OCI-LY1 (cell line): ENCODE results near the gene SCGB3A1.

Experiments used
- H2AFZ ChIP-seq: fragments of 200-600 bp; sonication (generic), shearing (Covaris generic); 2 replicates; pipeline ENCODE4 v1.6.0; 2014; ENCODE audit warnings: antibody characterized with exemption, mild to moderate bottlenecking, low read length
- H3F3A ChIP-seq: fragments of 200-600 bp; sonication (generic), shearing (Covaris generic); 2 replicates; pipeline ENCODE4 v1.6.0; 2014; ENCODE audit warnings: mild to moderate bottlenecking, antibody characterized with exemption, low read length, moderate library complexity; ENCODE audit not compliant: insufficient read depth
- H3K27ac ChIP-seq: fragments of 200-600 bp; sonication (generic); 2 replicates; pipeline ENCODE4 v1.5.1; 2014; ENCODE audit warnings: low read length, mixed run types, mild to moderate bottlenecking, low read depth; ENCODE audit not compliant: poor library complexity, severe bottlenecking
- H3K27me3 ChIP-seq: fragments of 200-600 bp; sonication (generic); 2 replicates; pipeline ENCODE4 v1.6.0; 2014; ENCODE audit warnings: antibody characterized with exemption, mild to moderate bottlenecking, low read length, moderate library complexity; ENCODE audit not compliant: insufficient read depth
- H3K36me3 ChIP-seq: fragments of 200-600 bp; sonication (generic); 2 replicates; pipeline ENCODE4 v1.6.1; 2014; ENCODE audit warnings: mild to moderate bottlenecking, antibody characterized with exemption, low read length, moderate library complexity, mixed read lengths; ENCODE audit not compliant: insufficient read depth
- H3K4me1 ChIP-seq: fragments of 200-600 bp; sonication (generic); 2 replicates; pipeline ENCODE4 v1.5.1; 2014; ENCODE audit warnings: mild to moderate bottlenecking, low read length, moderate library complexity; ENCODE audit not compliant: insufficient read depth, severe bottlenecking
- H3K4me2 ChIP-seq: fragments of 200-600 bp; sonication (generic), shearing (Covaris generic); 2 replicates; pipeline ENCODE4 v1.6.1; 2014; ENCODE audit warnings: low read length
- H3K4me3 ChIP-seq: fragments of 200-600 bp; sonication (generic); 2 replicates; pipeline ENCODE4 v1.5.1; 2014; ENCODE audit warnings: low read length, low read depth, mild to moderate bottlenecking, mixed read lengths; ENCODE audit not compliant: poor library complexity, severe bottlenecking
- H3K79me2 ChIP-seq: fragments of 200-600 bp; shearing (Covaris generic); 2 replicates; pipeline ENCODE4 v1.6.1; 2016; ENCODE audit warnings: mixed run types, low read length, mixed read lengths; ENCODE audit not compliant: insufficient read depth
- H3K9ac ChIP-seq: fragments of 200-600 bp; sonication (generic), shearing (Covaris generic); 2 replicates; pipeline ENCODE4 v1.6.1; 2014; ENCODE audit warnings: mild to moderate bottlenecking, low read length, mixed read lengths
- H3K9me2 ChIP-seq: fragments of 200-600 bp; sonication (generic), shearing (Covaris generic); 2 replicates; pipeline ENCODE4 v1.6.1; 2014; ENCODE audit warnings: low read depth, mild to moderate bottlenecking, low read length, mixed read lengths
- H3K9me3 ChIP-seq: fragments of 200-600 bp; shearing (Covaris generic); 2 replicates; pipeline ENCODE4 v1.6.1; 2014; ENCODE audit warnings: low read length, mixed read lengths
- H4K20me1 ChIP-seq: fragments of 200-600 bp; sonication (generic), shearing (Covaris generic); 2 replicates; pipeline ENCODE4 v1.6.0; 2016; ENCODE audit warnings: mild to moderate bottlenecking, low read length; ENCODE audit not compliant: insufficient read depth
- CTCF ChIP-seq: fragments of 200-600 bp; sonication (generic), shearing (Covaris generic); IDR thresholded peaks from 2 replicates; pipeline ENCODE4 v1.5.1; 2017; ENCODE audit warnings: mild to moderate bottlenecking, antibody characterized with exemption, low read length, moderate library complexity, mixed read lengths
- EZH2 ChIP-seq: fragments of 200-600 bp; sonication (generic), shearing (Covaris generic); IDR thresholded peaks from 2 replicates; pipeline ENCODE4 v1.8.0; 2017; ENCODE audit warnings: borderline replicate concordance, mixed run types, mild to moderate bottlenecking, antibody characterized with exemption, low read length, moderate library complexity, mixed read lengths

Gene SCGB3A1

DNA sequence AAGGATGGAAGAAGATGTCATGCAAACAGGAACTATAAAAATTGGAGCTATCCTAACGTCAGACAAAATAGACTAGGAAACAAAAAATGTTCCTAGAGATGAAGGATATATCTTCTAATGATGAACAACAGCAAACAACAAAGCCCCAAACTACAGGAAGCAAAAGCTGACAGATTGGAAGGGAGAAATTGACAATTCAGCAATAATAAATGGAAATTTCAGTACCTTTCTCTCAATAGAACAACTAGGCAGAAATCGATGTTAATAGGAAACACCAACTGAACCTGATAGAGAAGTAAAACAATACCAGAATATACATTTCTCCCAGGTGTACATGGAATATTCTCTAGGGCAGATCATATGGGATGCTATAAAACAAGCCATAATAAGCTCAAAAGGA lies 7.6 kb downstream of the SCGB3A1 start:
- no peak for TF ChIP-seq CTCF
- H3K79me2 ChIP-seq = no peaks in the 10 kb centered on the region
- no peaks in the 10 kb centered on the region for H4K20me1 ChIP-seq
- no peak overlapping the region for H3K4me2 ChIP-seq
- no peak overlapping the region for H3K4me3 ChIP-seq
- no peaks in the 10 kb centered on the region for H3K9me3 ChIP-seq
- no peaks in the 10 kb centered on the region; the same call in 1 of the 2 replicates for H3K27me3 ChIP-seq
- no peaks in the 10 kb centered on the region for H3F3A ChIP-seq
- no peak overlapping the region for H3K27ac ChIP-seq
- H3K9me2 ChIP-seq = no peaks in the 10 kb centered on the region
- no peak overlapping the region for H2AFZ ChIP-seq
- no peaks in the 10 kb centered on the region for H3K4me1 ChIP-seq
- H3K9ac ChIP-seq = no peak overlapping the region
- no peaks in the 10 kb centered on the region; the same call in 1 of the 2 replicates for H3K36me3 ChIP-seq

GRCh38 chr5:180580681-180581080 lies 10.6 kb downstream of the SCGB3A1 start:
- Histone ChIP-seq H3K36me3 (peaks cover 28% of the 10 kb centered on the region), H3K4me3 (no peak overlapping the region), H3K79me2 (no peaks in the 10 kb centered on the region), H3K9me2 (no peaks in the 10 kb centered on the region), H3F3A (no peaks in the 10 kb centered on the region), H3K4me2 (no peak overlapping the region), H4K20me1 (no peaks in the 10 kb centered on the region), H3K27me3 (no peaks in the 10 kb centered on the region), H3K9me3 (no peaks in the 10 kb centered on the region), H2AFZ (no peak overlapping the region), H3K9ac (no peak overlapping the region), H3K27ac (no peak overlapping the region), H3K4me1 (no peaks in the 10 kb centered on the region)
- TF ChIP-seq EZH2 (no peak), CTCF (no peak)

DNA sequence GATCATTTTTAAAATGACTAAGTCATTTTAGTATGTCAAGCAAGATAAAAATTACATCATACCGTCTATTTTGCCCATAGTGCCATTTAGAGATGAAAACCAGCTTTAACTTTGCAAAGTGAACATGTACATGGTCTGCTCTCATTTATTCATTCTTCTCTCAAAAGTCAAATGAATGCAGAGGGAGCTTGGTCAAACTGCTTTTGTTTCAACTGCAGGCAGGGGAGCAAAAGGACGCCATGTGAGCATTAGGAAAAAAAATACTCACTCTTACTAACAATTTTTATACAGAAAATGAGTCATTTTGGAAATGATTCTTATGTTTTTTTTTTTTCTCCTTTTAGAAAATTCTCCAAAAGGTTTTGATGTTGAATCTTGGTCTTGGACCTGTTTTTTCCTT lies 15.7 kb downstream of the SCGB3A1 start:
- Histone ChIP-seq H3K36me3 (peaks cover 76% of the 10 kb centered on the region), H3K27me3 (no peaks in the 10 kb centered on the region), H3F3A (no peaks in the 10 kb centered on the region), H3K27ac (no peak overlapping the region), H3K4me2 (no peak overlapping the region), H3K4me1 (no peaks in the 10 kb centered on the region), H3K9me3 (no peaks in the 10 kb centered on the region), H3K9me2 (no peaks in the 10 kb centered on the region), H3K9ac (no peak overlapping the region), H2AFZ (no peak overlapping the region), H3K4me3 (no peak overlapping the region), H4K20me1 (no peaks in the 10 kb centered on the region), H3K79me2 (no peaks in the 10 kb centered on the region)
- TF ChIP-seq CTCF (no peak), EZH2 (no peak)
